A673 (cell line): Measurements from ENCODE around the gene PTCD3.

ENCODE experiments used
- EZH2 ChIP-seq: fragments of 200-600 bp; sonication (generic); IDR thresholded peaks from 2 replicates; pipeline ENCODE4 v1.6.1; 2017; ENCODE audit warnings: borderline replicate concordance, low read depth, mild to moderate bottlenecking, mixed read lengths, antibody characterized with exemption, low read length; ENCODE audit not compliant: poor library complexity, severe bottlenecking
- TF ChIP-seq, protein P1 (sequence below): fragments of 300-800, 200-600 bp; sonication (generic); conservative IDR thresholded peaks from 2 replicates; pipeline ENCODE4 v1.5.1; 2017; ENCODE audit warnings: low read depth, mild to moderate bottlenecking, antibody characterized with exemption, low read length, moderate library complexity, mixed read lengths

DNA sequence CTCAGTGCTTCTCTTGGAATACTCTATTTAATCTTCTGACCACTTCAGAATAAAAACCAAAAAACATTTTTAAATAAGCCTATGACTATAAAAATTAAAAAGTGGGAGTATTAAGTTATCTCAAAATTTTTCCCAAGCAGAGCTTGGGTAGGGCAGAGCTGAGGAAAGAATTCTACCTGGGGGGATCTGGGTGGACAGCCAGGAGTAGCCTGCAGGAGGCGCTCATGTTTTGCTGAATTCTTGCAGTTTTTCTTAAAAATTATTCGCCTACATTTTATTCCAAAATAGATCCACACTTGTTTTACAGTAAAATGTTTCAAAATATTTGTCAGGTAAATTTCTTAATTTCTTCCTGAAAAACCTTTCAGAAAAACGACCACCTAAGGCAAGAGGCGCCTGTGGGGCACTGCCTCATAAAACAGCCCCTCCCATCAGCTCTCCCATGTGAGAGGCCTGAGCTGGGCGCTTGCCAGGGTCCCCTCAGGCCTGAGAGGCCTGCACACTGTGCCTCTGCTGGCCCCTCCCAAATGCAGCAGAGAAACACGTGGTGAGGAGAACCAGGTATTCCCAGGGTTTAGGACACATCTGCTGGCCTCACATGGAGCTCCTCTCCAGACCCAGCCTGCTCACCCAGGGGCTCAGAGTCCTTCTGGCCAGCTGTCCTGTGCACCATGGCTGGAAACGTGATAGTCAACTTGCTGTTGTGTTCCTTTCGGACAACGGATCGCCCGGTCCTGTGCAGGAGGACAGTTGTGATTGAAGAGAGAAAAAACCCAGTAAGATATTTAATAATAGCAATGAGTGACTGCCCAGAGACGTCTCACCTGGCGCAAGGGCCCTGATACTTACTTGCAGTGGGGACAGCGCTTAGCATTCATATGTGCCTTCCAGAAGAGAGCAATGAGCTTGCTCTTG lies 17.8 kb upstream of the PTCD3 start:
- TF ChIP-seq, protein P1, sequence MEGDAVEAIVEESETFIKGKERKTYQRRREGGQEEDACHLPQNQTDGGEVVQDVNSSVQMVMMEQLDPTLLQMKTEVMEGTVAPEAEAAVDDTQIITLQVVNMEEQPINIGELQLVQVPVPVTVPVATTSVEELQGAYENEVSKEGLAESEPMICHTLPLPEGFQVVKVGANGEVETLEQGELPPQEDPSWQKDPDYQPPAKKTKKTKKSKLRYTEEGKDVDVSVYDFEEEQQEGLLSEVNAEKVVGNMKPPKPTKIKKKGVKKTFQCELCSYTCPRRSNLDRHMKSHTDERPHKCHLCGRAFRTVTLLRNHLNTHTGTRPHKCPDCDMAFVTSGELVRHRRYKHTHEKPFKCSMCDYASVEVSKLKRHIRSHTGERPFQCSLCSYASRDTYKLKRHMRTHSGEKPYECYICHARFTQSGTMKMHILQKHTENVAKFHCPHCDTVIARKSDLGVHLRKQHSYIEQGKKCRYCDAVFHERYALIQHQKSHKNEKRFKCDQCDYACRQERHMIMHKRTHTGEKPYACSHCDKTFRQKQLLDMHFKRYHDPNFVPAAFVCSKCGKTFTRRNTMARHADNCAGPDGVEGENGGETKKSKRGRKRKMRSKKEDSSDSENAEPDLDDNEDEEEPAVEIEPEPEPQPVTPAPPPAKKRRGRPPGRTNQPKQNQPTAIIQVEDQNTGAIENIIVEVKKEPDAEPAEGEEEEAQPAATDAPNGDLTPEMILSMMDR = peak; percentile 57
- no peak for TF ChIP-seq EZH2
